Mammary epithelial cell (primary cell): ENCODE results near the gene SYNJ1.

Experiments used
- EZH2 ChIP-seq: IDR thresholded peaks from 2 replicates; pipeline ENCODE4 v1.6.1; 2012; ENCODE audit warnings: low read length, inconsistent platforms, borderline replicate concordance
- TF ChIP-seq, protein P1 (sequence below), 2 donors: IDR thresholded peaks in 1 of 2; conservative IDR thresholded peaks in 1 of 2; 2 replicates each; pipeline ENCODE4 v1.5.1; 2011 to 2012; ENCODE audit warnings: inconsistent platforms in 2 of 2, low read length in 2 of 2, mild to moderate bottlenecking in 2 of 2, control low read depth in 1 of 2, low read depth in 1 of 2; ENCODE audit not compliant: insufficient read depth in 1 of 2; ENCODE audit errors: extremely low read depth in 1 of 2

DNA sequence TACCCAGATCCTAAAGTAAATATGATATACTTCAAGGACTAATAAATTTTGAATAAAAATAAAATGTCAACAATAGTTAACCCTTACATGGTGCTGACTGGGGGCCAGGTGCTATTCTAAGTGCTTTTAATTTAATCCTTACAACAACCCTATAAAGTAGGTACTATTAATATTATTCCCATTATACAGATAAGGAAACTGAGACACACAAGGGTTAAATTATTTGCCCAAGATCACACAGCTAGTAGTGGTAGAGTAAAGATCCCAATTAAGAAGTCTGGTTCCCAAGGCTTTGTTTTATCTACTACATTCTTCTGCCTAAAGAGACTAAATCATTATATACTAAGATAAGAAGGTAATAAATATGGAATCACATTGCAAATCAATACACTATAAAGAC is 34.2 kb downstream of the SYNJ1 start:
- TF ChIP-seq, protein P1, sequence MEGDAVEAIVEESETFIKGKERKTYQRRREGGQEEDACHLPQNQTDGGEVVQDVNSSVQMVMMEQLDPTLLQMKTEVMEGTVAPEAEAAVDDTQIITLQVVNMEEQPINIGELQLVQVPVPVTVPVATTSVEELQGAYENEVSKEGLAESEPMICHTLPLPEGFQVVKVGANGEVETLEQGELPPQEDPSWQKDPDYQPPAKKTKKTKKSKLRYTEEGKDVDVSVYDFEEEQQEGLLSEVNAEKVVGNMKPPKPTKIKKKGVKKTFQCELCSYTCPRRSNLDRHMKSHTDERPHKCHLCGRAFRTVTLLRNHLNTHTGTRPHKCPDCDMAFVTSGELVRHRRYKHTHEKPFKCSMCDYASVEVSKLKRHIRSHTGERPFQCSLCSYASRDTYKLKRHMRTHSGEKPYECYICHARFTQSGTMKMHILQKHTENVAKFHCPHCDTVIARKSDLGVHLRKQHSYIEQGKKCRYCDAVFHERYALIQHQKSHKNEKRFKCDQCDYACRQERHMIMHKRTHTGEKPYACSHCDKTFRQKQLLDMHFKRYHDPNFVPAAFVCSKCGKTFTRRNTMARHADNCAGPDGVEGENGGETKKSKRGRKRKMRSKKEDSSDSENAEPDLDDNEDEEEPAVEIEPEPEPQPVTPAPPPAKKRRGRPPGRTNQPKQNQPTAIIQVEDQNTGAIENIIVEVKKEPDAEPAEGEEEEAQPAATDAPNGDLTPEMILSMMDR (conservative IDR thresholded peaks at IDR 0.05 in 1 of 2, IDR thresholded peaks at IDR 0.05 in 1 of 2; ENCODE audit: extremely low read depth in 1 of 2, insufficient read depth in 1 of 2, low read depth in 1 of 2, low read length in 2 of 2), result no peak
- TF ChIP-seq EZH2, result no peak
